GM21576 (cell line): ENCODE results near the gene ALPP.
"Not testable (repeated sequence)": the region's sequence is repeated elsewhere in the genome, so short reads cannot be mapped to it uniquely, and the experiment has no call there.

Source experiments
- ATAC-seq: cut with Tn5 transposase; IDR thresholded peaks from one replicate; pipeline ENCODE4 v1.9.1; 2021; ENCODE audit warnings: mild to moderate bottlenecking, moderate library complexity; ENCODE audit not compliant: unreplicated experiment

ALPP gene

DNA sequence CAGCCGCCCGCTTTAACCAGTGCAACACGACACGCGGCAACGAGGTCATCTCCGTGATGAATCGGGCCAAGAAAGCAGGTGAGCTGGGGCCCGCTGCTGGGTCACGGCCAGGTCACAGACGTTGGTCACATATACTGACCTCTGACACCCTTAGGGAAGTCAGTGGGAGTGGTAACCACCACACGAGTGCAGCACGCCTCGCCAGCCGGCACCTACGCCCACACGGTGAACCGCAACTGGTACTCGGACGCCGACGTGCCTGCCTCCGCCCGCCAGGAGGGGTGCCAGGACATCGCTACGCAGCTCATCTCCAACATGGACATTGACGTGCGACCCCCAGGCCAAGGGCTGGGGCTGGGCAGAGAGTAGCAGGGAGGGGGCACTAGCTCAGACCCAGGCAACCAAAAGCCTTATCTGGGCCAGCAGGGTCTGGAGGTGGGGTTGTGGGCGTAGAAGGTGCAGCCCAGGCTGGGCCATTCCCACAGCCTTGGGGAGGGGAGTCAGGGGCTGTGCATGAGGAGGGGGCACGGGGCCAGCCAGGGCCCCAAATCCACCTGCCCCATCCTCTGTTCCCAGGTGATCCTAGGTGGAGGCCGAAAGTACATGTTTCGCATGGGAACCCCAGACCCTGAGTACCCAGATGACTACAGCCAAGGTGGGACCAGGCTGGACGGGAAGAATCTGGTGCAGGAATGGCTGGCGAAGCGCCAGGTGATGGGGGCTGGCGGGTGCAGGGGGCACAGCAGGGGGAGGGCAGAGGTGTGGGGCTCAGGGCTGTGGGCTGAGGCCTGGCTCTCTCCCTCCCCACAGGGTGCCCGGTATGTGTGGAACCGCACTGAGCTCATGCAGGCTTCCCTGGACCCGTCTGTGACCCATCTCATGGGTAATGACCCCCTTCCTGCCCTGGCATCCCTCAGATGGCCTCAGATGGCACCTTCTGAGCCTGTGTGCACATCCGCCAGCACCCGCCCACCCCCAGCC lies 1.3 kb downstream of the ALPP start:
- not testable (repeated sequence) for ATAC-seq

DNA sequence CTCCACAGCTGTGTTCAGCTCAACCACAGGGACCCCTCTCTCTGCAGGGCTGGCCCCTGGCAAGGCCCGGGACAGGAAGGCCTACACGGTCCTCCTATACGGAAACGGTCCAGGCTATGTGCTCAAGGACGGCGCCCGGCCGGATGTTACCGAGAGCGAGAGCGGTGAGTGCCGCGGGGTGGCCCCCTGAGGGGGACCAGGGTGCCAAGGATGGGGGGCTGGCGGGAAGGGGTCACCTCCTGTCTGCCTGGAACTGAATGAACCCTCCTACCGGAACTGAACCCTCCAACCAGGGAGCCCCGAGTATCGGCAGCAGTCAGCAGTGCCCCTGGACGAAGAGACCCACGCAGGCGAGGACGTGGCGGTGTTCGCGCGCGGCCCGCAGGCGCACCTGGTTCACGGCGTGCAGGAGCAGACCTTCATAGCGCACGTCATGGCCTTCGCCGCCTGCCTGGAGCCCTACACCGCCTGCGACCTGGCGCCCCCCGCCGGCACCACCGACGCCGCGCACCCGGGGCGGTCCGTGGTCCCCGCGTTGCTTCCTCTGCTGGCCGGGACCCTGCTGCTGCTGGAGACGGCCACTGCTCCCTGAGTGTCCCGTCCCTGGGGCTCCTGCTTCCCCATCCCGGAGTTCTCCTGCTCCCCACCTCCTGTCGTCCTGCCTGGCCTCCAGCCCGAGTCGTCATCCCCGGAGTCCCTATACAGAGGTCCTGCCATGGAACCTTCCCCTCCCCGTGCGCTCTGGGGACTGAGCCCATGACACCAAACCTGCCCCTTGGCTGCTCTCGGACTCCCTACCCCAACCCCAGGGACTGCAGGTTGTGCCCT lies 2.9 kb downstream of the ALPP start:
- ATAC-seq = not testable (repeated sequence)

DNA sequence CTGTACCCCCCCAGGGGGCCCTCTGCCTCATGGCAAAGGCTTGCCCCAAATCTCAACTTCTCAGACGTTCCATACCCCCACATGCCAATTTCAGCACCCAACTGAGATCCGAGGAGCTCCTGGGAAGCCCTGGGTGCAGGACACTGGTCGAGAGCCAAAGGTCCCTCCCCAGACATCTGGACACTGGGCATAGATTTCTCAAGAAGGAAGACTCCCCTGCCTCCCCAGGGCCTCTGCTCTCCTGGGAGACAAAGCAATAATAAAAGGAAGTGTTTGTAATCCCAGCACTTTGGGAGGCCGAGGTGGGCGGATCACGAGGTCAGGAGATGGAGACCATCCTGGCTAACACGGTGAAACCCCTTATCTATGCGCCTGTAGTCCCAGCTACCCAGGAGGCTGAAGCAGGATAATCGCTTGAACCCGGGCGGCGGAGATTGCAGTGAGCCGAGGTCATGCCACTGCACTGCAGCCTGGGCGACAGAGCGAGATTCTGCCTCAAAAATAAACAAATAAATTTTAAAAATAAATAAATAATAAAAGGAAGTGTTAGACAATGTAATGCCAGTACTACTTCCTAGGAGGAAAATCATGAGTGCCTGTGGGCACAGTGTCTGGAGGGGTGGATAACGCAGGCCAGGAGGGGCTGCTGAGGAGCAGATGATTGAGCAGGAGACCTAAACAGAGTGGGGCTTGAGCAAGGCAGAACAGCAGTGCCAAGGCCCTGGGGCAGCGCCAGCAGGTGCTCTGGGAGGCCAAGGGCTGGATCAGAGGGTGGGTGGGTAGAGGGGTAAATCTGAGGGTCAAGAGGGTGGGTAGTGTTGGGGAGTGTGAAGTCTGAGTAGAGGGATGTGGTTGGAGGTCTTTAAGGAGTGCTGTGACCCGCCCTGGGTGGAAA lies 4.0 kb downstream of the ALPP start:
- no peak for ATAC-seq

DNA sequence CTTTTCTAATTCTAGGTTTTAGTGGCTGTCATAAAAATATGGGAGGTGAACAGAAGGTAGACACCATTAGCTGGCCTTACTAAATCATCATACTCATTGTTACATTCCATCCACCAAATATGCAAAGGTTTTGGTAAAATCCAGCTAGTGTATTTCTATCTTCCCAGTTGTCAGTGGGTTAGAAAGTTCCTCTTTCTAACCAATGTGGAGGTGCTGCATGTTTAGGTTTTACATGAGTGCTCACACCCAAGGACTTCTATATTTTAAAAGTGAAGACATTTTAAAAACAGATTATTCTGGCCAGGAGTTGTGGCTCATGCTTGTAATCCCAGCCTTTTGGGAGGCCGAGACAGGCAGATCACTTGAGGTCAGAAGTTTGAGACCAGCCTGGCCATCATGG lies 5.9 kb downstream of the ALPP start:
- no peak for ATAC-seq

DNA sequence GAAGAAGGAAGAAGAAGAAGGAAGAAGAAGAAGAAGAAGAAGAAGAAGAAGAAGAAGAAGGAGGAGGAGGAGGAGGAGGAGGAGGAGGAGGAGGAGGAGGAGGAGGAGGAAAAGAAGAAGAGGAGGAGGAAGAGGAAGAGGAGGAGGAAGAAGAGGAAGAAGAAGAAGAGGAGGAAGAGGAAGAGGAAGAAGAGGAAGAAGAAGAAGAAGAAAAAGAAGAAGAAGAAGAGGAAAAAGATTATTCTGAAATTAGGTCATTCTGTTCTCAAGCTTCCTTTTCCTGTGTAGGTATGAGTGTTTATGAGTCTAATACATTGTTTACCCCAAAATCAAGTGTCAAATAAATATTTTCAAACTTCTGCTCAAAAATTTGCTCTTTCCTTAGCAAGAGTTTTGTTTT lies 6.5 kb downstream of the ALPP start:
- not testable (repeated sequence) for ATAC-seq

DNA sequence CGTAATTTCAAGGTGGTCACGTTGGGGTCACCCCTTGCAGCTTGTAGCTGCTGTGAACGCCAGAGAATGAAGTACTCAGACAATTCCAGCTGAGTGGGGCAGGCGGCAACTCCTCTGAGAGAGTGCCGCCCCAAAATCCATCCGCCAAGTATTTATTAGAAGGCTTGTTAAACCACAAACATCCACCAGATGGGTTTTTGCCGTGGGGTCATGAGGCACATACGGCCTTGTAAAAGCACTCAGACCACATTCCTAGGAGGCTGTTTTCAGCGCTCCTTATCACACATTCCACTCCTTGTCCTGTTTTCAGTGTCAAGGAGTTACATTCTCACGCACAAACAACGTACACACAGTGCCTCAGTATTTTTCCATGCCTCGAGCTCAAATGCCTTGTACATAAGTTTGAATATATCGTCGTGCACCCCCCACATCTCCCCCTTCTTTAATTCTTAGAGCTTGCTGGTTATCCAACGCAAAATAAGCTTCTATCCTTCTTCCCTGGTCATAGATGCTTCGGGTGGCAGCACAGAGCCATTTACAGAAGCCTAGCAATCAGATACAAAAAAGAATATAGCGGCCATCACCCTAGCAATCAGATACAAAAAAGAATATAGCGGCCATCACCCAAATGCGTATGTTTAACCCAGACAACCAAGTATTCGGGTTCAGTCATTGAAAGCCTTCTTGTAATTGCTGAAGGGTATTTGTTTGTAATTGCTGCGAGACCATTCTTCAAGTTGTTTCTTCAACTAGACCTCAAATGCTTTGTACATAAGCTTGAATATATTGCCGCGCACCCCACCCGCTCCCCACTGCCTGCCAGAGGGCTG lies 7.3 kb downstream of the ALPP start:
- no peak for ATAC-seq

DNA sequence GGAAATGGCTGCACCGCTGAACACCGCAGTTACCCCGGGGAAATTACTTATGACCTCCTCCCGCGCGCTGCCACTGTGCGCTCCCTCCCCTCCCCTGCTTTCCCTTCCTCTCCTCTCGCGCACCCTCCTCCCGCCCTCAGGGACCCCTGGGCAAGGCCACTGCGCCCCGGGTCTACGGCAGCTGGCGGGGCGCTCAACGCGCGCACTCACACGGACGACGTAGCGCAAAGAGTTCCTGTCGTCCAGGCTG lies 7.9 kb downstream of the ALPP start:
- ATAC-seq = no peak

DNA sequence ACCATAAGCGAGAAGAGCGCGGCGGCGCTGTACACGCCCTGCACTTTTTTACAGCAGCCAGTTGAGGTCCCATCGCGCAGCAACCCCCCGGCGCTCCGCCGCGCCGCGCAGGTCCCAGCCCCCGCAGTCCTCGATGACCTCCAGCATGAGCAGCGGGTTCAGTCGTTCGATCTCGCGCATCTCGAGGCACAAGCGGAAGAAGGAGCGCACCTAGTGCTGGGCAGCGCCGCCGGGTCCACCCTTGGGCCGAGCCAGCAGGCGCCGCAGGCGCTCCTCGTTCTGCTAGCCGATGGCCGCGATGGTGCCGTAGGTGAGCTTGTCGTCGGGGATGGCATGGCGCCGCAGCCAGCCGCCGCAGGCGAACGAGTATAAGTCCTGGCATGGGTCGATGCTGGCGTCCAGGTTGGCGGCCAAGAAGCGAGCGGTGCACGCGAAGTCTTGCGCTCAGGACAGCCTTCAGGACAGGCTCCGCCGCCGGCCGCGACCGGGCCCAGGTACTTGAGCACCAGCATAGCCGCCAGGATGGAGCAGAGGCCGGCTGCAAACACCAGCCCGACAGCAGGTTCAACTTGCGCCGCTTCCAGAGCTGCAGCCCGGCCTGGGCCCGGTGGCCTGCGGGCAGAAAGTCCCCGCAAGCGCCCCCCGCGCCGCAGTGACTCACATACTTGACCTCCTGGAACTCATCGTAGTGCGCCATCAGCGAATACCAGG lies 8.3 kb downstream of the ALPP start:
- no peak for ATAC-seq

DNA sequence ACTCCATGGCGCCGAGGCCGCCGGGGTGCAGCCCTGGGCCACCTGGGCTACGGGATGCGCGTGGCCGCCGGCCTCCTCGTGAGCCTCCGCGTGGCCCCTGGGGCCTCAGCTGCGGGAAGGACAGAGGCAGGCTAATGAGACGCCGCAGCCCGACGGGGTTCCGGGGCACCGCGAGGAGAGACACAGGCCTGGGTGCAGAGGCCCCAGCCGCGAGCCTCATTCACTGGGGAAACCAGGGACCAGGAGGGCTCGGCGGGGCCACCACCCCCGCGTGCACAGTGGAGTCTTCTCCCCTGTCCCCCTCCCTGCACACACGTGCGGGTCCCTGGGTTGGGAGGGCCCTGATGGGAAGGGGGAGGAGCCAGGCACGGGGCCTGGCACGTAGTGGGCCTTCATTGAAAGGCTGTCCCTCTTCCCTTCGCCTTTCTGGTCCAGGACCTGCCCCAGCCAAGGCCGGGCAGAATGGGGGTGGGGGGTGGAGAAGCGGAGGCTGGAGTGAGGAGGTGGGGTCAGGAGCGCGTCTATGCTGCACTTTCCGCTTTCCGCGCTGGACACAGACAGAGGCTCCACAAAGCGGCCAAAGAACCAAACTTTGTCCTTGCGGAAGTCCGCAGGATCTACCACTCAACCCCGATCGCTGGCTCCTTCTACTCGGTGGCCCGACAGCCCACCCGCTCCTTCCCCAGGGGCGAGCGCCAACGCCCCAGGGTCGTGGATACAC lies 9.1 kb downstream of the ALPP start:
- no peak for ATAC-seq

DNA sequence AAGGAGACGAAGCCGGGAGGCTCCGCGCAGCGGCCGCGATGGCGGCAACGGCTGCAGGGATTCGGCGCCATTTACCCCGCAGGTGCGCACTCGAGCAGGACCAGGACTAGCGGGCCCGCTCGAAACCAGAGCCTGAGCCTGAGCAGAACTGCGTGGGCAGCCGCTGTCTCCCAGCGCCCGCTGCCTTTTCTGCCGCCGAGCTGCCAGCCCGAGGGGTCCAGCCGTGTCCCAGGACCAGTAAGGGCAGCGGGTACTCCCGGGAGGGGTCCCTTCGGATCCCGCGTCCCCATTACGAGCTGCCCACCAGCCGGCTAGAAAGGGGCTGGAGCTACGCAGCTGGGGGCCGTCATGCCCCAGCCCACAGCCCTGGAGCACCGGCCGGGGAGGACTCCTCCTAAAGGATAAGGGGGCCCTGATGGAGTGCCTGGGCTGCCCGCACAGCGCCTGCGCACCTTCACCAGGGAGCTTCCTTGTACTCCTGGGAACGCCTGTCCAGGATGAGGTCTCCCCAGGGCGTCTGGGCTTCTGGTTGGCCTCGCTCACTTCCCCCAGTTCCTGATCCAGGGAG lies 9.9 kb downstream of the ALPP start:
- no peak for ATAC-seq

DNA sequence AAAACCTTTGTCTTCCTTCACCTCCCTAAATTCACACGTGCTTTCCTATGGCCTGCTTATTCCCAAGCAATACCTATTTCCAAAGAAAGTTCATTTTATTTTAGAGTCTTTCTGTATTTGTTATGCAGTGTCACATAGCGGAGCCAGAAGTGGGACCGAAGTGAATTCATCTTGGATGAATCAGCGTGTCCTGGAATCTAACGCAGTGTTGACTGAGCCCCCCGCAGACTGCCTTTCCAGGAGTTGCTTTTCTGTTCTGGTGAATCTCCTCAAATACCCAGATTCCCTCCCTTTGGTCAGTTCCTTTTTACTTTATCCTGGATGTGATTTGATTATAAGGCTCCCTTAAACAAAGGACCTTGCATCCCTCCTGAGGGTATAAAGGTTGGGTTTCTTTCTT lies 10.8 kb downstream of the ALPP start:
- ATAC-seq = no peak

DNA sequence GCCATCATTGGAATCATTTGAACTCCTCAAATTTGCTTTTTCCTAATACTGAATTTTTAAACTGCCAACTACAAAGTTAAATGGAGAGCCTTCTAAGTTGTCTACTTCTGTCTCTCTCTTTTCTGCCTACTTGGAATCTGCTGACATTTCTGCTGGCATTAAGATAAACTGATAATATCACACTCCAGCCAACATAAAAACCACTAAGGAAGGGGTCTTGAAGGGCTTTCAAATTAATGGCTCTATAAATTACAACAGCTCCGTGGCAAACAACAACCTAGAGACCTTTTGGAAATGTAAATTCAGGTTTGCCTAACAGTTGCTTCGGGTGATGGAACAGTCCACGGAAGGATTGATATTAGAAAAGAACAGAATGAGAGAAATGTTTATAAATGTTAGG lies 12.1 kb downstream of the ALPP start:
- no peak for ATAC-seq

DNA sequence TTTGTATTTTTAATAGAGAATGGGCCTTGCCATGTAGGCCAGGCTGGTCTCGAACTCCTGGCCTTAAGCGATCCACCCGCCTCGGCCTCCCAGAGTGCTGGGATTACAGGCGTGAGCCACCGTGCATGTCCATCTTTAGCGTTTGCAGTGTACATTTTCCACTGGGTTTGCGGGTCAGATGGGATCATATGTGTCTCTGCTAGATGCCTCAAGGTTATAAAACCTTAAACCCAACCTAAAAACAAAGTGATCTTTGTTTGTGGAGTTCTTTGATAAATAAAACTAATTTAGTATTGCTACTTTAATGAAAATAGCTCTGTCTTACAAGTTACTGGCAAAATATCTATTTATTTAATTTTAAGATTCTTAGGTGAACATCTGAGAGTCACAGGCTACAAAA lies 15.0 kb downstream of the ALPP start:
- ATAC-seq = no peak

DNA sequence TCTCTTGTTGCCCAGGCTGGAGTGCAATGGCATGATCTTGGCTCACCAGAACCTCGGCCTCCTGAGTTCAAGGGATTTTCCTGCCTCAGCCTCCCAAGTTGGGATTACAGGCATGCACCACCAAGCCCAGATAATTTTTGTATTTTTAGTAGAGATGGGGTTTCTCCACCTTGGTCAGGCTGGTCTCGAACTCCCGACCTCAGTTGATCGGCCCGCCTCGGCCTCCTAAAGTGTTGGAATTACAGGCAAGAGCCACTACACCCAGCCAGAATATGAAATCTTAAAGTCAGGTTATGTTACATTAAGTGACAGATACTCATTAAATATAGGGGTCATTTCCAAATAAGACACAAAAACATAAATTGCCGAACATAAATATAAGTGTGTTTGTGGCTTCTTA lies 15.9 kb downstream of the ALPP start:
- ATAC-seq = not testable (repeated sequence)

DNA sequence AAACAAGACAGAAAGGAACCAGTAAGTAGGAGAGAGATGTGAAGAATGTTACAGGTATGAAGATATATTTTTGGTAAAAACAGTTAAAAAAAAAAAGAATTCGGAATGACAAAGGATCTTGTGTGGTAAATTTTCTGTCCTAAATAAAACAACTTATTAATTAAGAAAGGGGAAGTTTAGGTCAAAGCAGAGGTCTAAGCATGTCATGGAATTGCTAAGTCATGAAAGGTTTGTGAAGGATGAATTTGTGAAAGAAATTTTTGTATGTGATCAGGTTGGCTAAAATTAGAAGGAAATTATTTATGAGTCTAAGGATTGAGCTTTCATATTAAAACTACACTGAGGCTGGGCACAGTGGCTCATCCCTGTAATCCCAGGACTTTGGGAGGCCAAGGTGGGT lies 17.0 kb downstream of the ALPP start:
- ATAC-seq = no peak

DNA sequence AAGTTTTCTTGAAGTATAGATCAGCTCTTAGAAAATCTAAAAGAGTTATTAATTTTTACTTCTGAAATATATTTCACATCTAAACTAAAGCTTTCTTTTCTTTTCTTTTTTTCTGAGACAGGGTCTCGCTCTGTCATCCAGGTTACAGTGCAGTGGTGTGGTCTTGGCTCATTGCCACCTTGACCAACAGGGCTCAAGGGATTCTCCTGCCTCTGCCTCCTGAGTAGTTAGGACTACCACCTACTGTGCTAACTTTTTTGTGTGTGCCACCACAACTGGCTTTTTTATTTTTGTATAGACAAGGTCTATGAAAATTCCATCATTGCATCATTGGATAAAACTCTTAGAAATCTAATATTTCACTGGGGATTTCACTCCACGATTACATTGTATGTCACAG lies 18.1 kb downstream of the ALPP start:
- no peak for ATAC-seq

DNA sequence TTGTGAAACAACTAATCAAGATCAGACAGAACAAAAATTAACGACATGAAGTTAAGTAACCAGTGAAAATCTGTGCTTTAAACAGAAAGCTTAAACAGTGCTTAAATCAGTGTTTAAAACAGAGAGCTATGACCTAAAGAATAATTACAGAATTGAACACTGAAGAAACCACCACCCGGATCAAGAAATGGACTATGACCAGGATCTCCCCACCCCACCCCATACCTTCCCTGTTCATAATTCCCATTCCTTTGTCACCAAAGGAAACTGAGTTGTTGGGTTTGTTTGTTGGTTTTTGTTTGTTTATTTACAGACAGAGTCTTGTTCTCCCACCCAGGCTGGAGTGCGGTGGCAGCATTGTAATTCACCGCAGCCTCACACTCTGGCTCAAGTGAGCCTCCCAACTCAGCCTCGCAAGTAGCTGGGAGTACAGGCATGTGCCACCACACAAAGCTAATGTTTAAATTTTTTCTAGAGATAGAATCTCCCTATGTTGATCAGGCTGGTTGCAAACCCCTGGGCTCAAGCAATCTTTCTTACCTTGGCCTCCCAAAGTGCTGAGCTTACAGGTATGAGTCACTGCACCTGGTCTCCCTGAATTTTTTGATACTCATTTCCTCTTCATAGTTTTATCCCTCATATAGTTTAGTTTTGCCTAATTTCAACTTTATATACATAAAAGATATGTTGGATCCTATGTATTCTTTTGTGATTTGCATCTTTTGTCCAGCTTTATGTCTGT lies 19.9 kb downstream of the ALPP start:
- ATAC-seq = no peak
